ENCODE data around the gene CDC42BPB. TPM values are rescaled to one million over a fixed set of nuclear protein-coding genes. Genes with fewer than 3 reads are reported as not detected.

The CDC42BPB gene
- total RNA-seq, 4 donors from 2014 or later, result 145 to 255 (median 197) TPM

DNA sequence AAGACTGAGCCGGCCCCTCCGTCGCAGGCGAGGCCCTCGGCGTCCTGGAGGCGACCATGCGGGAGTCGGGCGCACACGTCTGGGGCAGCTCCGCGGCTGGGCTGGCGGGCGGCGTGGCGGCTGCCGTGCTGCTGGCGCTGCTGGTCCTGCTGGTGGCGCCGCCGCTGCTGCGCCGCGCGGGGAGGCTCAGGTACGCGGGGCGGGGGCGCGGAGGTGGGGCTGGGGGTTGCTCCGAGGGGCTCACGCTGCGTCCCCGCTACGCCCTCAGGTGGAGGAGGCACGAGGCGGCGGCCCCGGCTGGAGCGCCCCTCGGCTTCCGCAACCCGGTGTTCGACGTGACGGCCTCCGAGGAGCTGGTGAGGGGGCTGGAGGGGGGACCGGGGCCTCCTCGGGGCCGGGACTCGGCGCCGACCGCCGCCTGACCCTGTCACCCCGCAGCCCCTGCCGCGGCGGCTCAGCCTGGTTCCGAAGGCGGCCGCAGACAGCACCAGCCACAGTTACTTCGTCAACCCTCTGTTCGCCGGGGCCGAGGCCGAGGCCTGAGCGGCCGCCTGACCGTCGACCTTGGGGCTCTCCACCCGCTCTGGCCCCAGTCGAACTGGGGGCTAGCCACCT lies 127.1 kb downstream of the CDC42BPB start:
- Histone ChIP-seq H3K27me3 (peaks cover 0 to 23% of the 10 kb centered on the region in 2 donors), H3K4me3 (peak overlapping the region; percentile 44 to 69 (median 60)), H3K9me3 (no peaks in the 10 kb centered on the region), H3K36me3 (peaks cover 0 to 20% (median 0%) of the 10 kb centered on the region in 3 donors), H3K4me1 (peaks cover 0 to 31% (median 25%) of the 10 kb centered on the region in 4 donors), H3K27ac (peak overlapping the region; percentile 25 to 97 (median 92))
- TF ChIP-seq, protein P1, sequence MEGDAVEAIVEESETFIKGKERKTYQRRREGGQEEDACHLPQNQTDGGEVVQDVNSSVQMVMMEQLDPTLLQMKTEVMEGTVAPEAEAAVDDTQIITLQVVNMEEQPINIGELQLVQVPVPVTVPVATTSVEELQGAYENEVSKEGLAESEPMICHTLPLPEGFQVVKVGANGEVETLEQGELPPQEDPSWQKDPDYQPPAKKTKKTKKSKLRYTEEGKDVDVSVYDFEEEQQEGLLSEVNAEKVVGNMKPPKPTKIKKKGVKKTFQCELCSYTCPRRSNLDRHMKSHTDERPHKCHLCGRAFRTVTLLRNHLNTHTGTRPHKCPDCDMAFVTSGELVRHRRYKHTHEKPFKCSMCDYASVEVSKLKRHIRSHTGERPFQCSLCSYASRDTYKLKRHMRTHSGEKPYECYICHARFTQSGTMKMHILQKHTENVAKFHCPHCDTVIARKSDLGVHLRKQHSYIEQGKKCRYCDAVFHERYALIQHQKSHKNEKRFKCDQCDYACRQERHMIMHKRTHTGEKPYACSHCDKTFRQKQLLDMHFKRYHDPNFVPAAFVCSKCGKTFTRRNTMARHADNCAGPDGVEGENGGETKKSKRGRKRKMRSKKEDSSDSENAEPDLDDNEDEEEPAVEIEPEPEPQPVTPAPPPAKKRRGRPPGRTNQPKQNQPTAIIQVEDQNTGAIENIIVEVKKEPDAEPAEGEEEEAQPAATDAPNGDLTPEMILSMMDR (IDR thresholded peaks at IDR 0.05), result peak in 2 of 6 experiments; percentile 0 to 3
- no peak for TF ChIP-seq POLR2A (IDR thresholded peaks at IDR 0.05)
- no peak for DNase-seq

DNA sequence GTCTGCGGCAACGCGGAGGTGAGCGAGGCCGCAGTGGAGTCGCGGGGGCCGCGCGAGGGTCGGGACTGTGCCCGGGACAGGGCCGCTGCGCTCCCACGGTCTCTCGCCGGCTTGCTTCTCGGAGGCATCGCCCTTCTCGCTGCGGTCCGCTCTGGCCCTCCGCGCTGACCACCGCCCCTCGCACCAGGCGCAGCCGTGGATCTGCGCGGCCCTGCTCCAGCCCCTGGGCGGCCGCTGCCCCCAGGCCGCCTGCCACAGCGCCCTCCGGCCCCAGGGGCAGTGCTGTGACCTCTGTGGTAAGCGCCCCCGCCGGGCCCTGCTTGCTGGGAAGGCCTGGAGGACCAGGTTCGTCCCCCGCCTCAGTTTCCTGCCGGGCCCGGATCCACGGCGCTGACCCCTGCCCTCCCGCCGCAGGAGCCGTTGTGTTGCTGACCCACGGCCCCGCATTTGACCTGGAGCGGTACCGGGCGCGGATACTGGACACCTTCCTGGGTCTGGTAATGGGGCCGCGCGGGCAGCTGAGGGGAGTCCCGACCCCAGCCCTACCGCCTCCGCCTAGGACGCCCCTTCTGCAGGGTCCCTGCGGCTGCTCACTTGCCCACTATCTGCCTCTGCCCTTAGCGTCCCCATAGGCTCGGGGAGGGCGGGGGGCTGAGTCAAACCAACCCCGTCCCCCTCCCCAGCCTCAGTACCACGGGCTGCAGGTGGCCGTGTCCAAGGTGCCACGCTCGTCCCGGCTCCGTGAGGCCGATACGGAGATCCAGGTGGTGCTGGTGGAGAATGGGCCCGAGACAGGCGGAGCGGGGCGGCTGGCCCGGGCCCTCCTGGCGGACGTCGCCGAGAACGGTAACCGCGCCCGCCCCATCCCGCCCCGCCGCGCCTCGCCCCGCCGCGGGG lies 127.9 kb downstream of the CDC42BPB start:
- peaks cover 0 to 20% (median 0%) of the 10 kb centered on the region in 3 donors for H3K36me3 ChIP-seq
- peaks cover 0 to 23% of the 10 kb centered on the region in 2 donors for H3K27me3 ChIP-seq
- H3K4me1 ChIP-seq, result peaks cover 0 to 35% (median 25%) of the 10 kb centered on the region in 4 donors
- no peaks in the 10 kb centered on the region for H3K9me3 ChIP-seq
- peak overlapping the region; percentile 7 to 97 (median 92) for H3K27ac ChIP-seq
- TF ChIP-seq, protein P1 (IDR thresholded peaks at IDR 0.05), result peak in 1 of 6 experiments; percentile 5
- TF ChIP-seq POLR2A (IDR thresholded peaks at IDR 0.05), result no peak
- peak in 1 of 3 donors; percentile 66 for DNase-seq
- H3K4me3 ChIP-seq, result peak overlapping the region; percentile 44 to 69 (median 60)

- peak; percentile 90 to 98 (median 96) for DNase-seq
- Histone ChIP-seq H3K27ac (peak overlapping the region; percentile 59 to 97 (median 92)), H3K36me3 (peaks cover 0 to 17% (median 0%) of the 10 kb centered on the region in 3 donors), H3K27me3 (peaks cover 0 to 23% of the 10 kb centered on the region in 2 donors), H3K4me1 (peaks cover 0 to 44% (median 30%) of the 10 kb centered on the region in 4 donors), H3K9me3 (no peaks in the 10 kb centered on the region), H3K4me3 (peak overlapping the region; percentile 44 to 69 (median 60))
- TF ChIP-seq, protein P1 (IDR thresholded peaks at IDR 0.05), result no peak
- TF ChIP-seq POLR2A (IDR thresholded peaks at IDR 0.05), result peak; percentile 86 to 96
Measured at GRCh38 chr14:102928412-102929240, 128.7 kb downstream of the CDC42BPB start.

GRCh38 chr14:102927878-102928411 lies 129.4 kb downstream of the CDC42BPB start:
- Histone ChIP-seq H3K4me3 (peak overlapping the region; percentile 44 to 69 (median 60)), H3K27me3 (peaks cover 0 to 25% of the 10 kb centered on the region in 2 donors), H3K4me1 (peaks cover 0 to 51% (median 36%) of the 10 kb centered on the region in 4 donors), H3K27ac (peak overlapping the region; percentile 59 to 97 (median 92)), H3K36me3 (peaks cover 0 to 10% (median 0%) of the 10 kb centered on the region in 3 donors), H3K9me3 (no peaks in the 10 kb centered on the region)
- TF ChIP-seq, protein P1 (IDR thresholded peaks at IDR 0.05), result no peak
- no peak for TF ChIP-seq POLR2A (IDR thresholded peaks at IDR 0.05)
- peak in 1 of 3 donors; percentile 79 for DNase-seq

All from Peyer's patch (tissue), 4 donors.